Measurements from ENCODE around the gene ZBTB45.
"Not testable (repeated sequence)": the region's sequence is repeated elsewhere in the genome, so short reads cannot be mapped to it uniquely, and the experiment has no call there.

The ZBTB45 gene

DNA sequence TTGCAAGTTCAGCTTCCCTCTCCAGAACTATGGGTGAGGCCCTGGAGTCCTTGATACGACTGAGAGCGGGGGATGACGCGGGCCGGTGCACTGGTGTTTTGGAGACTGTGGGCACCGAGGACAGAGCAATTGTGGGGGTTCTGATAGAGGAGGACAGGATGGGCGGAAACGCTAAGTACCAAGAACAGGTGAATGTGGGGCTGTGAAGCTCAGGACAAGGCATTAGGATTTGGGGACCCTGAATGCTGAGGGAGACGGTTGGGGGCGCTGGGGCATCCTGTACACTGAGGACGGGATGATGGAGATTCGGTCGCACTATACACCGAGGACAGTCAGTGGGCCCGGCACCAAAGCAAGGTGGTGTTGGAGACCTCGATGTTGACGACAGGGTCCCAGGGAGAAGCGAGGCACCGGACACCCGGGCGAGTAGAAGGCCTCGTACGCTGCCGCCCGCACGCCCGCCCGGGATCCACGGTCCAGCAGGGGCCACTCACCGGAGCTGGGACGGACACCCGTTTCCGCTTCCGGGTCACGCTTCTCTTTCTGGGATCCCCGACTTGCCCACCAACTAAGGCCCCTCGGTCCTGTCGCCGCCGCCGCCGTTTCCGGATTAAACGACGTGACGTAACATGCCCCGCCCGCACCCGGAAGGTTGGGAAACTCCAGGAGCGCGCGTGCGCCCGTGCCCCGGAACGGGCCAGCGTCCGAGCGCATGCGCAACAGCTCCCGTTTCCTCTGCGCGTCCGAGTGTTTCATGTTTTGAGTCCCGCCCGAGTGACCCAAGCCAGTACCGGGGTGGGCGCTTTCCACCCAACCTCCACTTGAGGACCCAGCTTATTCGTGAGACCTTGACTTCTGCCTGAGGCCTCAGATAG, 35.1 kb upstream of the ZBTB45 start, which contains the start of gene CHMP2A:
Gene CHMP2A (minus strand): TSS at position 612 of the 875 bp plus-strand sequence. CDS start 893 bp downstream, outside the sequence.
- DNase-seq (ENCODE audit: low spot score): peak; percentile 96

DNA sequence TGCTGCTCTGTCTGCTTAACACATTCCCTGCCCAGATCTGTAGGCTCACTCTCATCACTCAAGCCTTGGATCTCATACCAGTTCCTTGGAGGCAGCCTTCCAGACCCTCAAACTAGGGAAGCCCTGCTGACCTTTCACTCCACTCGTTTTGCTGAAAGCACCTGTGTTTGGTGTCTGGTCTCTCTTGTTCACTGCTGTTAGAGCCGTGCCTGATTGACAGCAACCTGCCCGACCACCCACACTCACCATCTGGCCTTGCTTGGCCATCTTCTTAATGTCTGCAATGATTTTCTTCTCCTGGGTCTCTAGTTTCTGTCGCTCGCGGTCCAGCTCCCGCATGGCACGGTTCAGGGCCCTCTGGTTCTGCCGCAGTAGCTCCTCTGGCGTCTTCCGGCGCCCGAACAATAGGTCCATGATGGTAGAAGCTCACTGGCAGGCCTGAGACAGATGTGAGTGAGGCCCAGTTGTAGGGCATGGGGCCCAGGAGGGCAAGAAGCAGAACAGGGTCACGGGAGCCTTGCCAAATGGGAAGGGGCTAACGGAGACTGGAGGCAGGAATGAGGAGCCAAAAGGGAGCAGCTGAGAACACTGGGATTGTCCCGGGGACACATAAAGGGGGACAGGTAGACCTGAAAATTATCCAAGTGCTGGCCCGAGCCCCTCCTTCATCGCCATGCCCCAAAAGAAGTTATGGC, 34.3 kb upstream of the ZBTB45 start:
- no peak for DNase-seq (ENCODE audit: low spot score)

DNA sequence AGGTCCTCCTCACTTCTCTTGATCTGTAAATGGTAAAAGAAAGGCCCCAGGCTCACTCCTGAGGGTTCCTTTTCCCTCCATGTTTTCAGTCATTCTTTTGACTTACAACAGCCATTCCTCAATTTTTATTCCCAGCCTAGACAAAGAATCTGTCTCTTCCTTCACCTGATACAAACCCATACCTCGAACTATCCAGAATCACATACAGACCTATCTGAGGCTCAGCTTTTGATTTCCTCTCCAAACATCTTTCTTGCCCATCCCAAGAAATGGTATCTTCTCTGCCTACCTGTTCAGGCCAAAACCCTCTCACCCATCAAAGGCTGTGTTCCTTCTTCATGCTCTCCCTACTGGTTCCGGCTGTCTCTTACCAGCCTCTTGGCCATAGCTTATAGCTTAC, 33.0 kb upstream of the ZBTB45 start:
- no peak for DNase-seq (ENCODE audit: low spot score)

DNA sequence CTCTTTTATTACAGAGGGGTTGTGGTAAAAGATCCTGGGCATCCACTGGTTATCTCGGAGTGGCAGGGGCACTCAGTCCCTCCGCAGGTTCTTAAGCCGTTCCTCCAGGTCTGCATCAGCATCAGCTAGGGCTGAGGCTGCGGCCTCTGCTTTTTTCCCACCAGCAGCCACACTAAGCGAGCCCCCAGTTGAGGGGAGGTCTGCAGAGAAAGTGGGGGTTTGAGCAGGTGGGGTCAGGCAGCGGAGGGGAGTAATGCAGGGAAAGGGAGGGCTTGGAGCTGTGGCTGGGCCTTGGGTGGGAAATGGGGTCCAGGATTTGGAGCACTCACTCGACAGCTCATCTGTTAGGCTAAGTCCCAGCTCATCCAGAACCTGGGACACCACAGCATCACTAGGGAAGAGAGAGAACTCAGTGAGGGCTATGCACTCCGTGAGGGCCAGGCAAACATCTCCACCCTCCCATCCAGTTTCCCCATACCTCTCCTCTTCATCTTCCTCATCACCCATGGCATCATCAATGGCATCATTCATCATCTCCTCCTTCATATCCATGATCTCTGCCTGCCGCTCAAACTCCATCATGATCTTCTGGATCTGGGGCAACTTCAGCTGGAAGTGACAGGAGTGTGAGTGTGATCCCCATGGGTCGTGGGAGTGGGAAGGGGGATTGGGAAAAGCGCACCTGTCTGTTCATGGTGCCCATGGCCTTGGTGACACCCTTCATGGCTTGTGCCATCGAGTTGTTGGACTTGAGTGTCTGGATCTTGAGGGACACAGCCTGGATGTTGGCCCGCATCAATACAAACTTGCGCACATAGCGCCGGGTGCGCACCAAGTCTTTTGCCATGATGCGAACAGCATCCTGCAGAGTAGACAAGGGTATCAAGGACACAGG, 32.2 kb upstream of the ZBTB45 start:
- DNase-seq (ENCODE audit: low spot score): no peak

DNA sequence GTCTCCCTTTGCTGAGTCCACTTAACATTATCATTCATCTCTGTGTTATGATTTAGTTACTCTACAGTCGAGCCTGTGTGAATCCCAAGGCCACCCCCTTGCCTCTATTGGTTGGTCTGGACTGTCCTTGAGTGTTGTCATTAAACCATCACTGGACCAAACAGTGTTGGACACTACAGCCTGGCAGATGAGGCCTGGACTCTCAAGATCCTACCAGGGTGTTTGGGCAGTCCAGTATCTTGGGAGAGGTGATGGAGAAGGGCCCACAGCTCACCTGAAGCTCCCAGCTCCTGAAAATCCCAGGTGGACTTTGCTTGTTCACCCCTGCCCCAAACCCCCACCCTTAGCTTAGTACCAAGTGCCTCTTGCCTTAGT, 31.5 kb upstream of the ZBTB45 start:
- no peak for DNase-seq (ENCODE audit: low spot score)

DNA sequence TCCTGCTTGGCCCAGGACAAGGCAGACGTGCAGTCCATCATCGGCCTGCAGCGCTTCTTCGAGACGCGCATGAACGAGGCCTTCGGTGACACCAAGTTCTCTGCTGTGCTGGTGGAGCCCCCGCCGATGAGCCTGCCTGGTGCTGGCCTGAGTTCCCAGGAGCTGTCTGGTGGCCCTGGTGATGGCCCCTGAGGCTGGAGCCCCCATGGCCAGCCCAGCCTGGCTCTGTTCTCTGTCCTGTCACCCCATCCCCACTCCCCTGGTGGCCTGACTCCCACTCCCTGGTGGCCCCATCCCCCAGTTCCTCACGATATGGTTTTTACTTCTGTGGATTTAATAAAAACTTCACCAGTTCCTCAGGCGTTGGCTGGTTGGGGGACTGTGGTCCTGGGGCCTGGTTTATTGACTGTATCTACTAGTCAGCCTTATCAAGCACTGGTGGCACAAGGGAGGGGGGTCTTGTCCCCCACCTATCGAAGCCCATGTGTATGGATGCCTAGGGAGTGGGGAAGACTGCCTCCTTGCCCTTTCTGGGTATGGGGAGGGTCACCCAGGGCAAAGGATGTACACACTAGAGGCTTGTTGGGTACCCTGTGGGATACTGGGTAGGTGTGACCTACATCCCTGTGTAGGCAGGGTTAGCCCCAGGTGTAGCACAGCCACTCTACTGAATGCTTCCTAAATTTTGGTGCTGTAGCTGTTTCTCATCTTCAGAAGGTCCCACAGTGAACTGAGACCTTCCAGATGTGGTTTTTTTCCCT, 30.9 kb upstream of the ZBTB45 start:
- no peak for DNase-seq (ENCODE audit: low spot score)

DNA sequence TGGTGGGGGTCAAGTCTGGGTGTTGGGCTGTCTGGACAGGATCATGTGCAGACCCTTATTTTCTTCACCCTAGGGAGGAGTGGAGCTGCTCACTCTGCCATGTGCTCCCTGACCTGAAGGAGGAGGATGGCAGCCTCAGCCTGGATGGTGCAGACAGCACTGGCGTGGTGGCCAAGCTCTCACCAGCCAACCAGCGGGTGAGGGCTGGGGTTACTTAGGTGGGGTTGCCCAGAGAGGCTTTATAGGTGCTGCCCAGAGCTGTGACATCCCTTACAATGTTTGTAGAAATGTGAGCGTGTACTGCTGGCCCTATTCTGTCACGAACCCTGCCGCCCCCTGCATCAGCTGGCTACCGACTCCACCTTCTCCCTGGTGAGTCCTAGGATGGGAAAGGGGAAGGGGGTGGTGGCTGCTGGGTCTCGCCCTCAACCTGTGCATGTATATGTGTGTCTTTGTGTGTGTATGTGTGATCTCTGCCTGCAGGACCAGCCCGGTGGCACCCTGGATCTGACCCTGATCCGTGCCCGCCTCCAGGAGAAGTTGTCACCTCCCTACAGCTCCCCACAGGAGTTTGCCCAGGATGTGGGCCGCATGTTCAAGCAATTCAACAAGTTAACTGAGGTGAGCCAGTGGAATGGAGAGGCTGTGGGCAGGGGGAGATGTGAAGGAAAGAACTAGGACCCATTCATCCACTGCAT, 30.2 kb upstream of the ZBTB45 start:
- DNase-seq (ENCODE audit: low spot score): no peak

DNA sequence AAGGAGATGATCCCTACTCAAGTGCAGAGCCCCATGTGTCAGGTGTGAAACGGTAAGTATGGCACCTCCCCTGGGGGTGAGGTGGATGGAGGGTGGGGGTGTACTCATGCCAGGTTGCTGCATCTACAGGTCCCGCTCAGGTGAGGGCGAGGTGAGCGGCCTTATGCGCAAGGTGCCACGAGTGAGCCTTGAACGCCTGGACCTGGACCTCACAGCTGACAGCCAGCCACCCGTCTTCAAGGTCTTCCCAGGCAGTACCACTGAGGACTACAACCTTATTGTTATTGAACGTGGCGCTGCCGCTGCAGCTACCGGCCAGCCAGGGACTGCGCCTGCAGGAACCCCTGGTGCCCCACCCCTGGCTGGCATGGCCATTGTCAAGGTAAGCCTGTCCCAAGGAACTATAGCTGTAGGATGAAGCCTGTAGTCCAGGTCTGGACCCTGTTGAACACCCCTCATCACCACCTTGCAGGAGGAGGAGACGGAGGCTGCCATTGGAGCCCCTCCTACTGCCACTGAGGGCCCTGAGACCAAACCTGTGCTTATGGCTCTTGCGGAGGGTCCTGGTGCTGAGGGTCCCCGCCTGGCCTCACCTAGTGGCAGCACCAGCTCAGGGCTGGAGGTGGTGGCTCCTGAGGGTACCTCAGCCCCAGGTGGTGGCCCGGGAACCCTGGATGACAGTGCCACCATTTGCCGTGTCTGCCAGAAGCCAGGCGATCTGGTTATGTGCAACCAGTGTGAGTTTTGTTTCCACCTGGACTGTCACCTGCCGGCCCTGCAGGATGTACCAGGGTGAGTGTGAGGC, 29.5 kb upstream of the ZBTB45 start:
- DNase-seq (ENCODE audit: low spot score): no peak

DNA sequence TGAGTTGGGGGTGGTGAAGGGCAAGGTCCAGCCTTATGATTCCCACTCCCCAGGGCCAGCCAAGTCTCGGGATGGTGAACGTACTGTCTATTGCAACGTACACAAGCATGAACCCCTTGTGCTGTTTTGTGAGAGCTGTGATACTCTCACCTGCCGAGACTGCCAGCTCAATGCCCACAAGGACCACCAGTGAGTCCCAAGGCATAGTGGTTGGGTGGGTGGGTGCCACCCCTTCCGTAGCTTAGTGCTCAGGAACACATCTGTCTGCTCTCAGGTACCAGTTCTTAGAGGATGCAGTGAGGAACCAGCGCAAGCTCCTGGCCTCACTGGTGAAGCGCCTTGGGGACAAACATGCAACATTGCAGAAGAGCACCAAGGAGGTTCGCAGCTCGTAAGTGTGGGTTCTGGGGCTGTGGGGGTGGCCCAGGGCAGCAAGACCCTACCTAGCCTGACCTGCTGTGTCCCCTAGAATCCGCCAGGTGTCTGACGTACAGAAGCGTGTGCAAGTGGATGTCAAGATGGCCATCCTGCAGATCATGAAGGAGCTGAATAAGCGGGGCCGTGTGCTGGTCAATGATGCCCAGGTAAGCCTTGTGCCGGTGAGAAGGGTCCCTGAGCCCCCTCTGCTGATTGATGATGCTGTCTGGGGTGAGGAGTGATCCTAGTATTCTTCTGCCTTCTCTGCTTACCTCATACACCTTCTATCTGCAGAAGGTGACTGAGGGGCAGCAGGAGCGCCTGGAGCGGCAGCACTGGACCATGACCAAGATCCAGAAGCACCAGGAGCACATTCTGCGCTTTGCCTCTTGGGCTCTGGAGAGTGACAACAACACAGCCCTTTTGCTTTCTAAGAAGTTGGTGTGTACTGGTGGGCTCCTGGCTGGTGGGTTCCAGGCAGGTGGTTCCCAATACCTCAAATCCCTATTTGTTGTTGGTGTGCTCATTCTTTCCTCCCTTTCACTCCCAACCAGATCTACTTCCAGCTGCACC, 28.0 kb upstream of the ZBTB45 start:
- DNase-seq (ENCODE audit: low spot score): no peak

DNA sequence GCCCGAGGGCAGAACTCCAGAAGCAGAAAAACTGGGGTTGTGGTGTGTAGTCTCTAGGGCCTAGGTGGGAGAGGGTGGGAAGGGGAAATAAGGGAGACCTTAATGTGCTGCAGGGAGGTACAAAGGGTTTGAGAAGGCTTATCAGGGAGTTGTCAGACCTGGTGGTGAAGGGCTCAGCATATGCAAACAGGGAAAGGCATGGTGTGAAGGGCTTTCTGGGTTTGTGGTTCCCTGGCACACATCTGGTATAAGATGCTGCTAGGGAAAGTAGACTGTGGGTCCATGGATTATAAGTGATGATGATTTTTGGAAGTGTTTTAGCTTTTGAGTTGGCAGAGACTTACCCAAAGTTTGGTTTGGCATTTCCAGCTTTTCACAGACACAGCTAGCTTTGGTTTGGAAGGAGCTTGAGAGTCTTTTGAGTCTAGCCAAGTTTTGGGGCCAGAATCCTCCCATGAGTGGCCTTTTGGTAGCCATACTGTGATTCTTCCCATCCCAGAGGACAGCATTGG, 26.5 kb upstream of the ZBTB45 start:
- no peak for DNase-seq (ENCODE audit: low spot score)

DNA sequence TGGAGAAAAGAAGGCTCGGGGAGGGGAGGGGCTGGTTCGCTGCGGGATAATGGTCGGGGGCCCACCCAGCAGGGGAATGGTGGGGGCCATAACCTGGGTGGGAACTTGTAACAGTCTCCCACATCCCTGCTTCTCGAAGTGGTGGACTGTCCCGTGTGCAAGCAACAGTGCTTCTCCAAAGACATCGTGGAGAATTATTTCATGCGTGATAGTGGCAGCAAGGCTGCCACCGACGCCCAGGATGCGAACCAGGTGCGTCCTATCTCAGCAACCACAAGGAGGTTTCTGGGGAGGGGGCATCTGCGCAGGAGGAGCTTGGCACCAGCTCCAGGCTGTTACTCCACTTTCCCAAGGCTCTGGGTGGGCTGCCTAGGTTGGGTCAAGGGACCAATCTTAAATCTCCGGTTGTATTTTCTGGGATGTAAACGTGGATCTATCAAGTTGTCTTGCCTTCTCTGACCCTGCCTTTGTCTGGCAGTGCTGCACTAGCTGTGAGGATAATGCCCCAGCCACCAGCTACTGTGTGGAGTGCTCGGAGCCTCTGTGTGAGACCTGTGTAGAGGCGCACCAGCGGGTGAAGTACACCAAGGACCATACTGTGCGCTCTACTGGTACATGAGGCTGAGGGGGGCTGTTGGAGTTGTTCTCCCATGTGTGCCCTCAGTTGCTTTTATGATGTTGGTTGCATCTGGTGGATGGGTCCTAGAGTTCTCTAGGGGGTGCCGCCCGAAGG, 25.8 kb upstream of the ZBTB45 start:
- DNase-seq (ENCODE audit: low spot score): no peak

DNA sequence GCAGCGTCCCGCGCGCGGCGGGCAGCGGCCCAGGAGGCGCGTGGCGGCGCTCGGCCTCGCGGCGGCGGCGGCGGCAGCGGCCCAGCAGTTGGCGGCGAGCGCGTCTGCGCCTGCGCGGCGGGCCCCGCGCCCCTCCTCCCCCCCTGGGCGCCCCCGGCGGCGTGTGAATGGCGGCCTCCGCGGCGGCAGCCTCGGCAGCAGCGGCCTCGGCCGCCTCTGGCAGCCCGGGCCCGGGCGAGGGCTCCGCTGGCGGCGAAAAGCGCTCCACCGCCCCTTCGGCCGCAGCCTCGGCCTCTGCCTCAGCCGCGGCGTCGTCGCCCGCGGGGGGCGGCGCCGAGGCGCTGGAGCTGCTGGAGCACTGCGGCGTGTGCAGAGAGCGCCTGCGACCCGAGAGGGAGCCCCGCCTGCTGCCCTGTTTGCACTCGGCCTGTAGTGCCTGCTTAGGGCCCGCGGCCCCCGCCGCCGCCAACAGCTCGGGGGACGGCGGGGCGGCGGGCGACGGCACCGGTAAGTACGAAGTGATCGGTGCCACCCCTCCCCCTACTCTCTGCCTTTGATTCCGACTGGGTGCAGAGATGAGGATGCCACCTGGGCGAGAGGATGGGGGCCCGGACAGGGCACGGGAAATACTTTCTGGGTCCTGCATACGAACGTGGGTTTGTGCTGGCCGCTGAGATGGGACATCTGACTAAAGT, 25.1 kb upstream of the ZBTB45 start:
- DNase-seq (ENCODE audit: low spot score): no peak

DNA sequence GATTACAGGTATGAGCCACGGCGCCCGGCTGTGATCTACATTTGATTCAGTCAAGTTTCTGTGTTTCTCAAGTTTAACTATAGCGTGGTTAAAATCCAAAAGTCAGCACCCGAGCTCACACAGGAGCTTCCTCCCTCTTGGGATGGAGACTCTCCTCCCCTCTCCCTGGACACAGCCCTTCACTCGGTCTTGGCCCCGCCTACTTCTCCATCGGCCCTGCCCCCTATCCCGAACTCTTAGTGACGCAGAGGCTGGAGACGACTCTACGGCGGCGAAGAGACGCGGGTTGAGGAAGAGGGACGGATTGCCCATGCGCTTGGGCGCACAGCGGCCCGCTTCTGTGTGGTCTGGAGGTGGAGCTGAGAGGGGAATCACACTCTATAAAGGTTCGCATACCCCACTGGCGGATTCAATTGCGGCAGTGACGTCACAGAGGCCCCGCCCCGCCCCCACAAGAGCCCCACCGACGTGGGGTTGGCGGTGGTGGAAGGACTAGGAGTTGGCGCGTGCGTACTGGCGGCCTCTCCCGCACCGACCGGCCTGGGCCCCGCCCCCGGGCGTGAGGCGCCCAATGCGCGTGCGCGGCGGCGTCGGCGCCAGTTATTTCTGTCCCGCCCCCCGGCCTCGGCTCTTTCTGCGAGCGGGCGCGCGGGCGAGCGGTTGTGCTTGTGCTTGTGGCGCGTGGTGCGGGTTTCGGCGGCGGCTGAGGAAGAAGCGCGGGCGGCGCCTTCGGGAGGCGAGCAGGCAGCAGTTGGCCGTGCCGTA, 24.4 kb upstream of the ZBTB45 start, which contains the start of gene TRIM28:
Gene TRIM28 (plus strand): TSS at position 239 of the 765 bp plus-strand sequence. CDS start 694 bp downstream, outside the sequence.
- peak; percentile 98 for DNase-seq (ENCODE audit: low spot score)

DNA sequence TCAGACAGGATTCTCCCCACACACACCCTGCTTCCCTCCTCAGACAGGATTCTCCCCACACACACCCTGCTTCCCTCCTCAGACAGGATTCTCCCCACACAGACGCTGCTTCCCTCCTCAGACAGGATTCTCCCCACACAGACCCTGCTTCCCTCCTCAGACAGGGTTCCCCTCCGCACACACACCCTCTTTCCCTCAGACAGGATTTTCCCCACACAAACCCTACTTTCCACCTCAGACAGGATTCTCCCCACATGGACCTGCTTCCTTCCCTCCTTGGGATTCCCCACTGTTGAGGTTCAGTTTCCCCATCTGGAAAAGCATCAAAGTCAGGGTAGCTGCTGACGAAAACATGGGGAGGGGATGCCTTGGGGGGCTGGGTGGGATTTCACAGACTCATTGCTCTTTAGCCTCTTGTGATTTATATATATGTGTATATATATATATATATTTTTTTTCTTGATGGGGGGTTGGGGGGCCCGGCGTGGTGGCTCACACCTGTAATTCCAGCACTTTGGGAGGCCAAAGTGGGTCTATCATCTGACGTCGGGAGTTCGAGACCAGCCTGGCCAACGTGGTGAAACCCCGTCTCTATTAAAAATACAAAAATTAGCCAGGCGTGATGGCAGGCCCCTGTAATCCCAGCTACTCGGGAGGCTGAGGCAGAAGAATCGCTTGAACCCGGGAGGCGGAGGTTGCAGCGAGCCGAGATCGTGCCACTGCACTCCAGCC, 23.2 kb upstream of the ZBTB45 start:
- not testable (repeated sequence) for DNase-seq (ENCODE audit: low spot score)

DNA sequence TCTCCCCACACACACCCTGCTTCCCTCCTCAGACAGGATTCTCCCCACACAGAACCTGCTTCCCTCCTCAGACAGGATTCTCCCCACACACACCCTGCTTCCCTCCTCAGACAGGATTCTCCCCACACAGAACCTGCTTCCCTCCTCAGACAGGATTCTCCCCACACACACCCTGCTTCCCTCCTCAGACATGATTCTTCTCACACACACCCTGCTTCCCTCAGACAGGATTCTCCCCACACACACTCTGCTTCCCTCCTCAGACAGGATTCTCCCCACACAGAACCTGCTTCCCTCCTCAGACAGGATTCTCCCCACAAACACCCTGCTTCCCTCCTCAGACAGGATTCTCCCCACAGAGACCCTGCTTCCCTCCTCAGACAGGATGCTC, 19.6 kb upstream of the ZBTB45 start:
- not testable (repeated sequence) for DNase-seq (ENCODE audit: low spot score)
